Lung (tissue), 12 donors: ENCODE measurements around the gene TBC1D21. TPM values are rescaled to one million over a fixed set of nuclear protein-coding genes. Genes with fewer than 3 reads are reported as not detected.
A peak's percentile ranks its signal among the peaks of the same experiment; 100 is the strongest.

Experiments used
- ATAC-seq: fragments of 200-7000 bp; cut with Tn5 transposase; one replicate; pipeline ENCODE4 v1.9.1; 2020; ENCODE audit warnings: moderate number of reproducible peaks; ENCODE audit not compliant: insufficient read depth, low FRiP score
- DNase-seq, 3 donors: peaks; one replicate each; pipeline ENCODE4 v3.0.0-alpha.2; 2013 to 2017
- H3K27ac ChIP-seq, 2 donors: one replicate each; pipeline ENCODE4 v1.5.1; 2013; ENCODE audit warnings: mild to moderate bottlenecking in 2 of 2, moderate library complexity in 2 of 2, control low read depth in 1 of 2, inconsistent platforms in 1 of 2, low read depth in 1 of 2, low read length in 1 of 2
- H3K27me3 ChIP-seq, 3 donors: one replicate each; pipeline ENCODE4 v1.5.1; 2013; ENCODE audit warnings: low read length in 2 of 3; ENCODE audit not compliant: control insufficient read depth in 3 of 3, insufficient read depth in 3 of 3
- H3K36me3 ChIP-seq, 4 donors: one replicate each; pipeline ENCODE4 v1.5.1; 2013; ENCODE audit warnings: low read length in 4 of 4, mild to moderate bottlenecking in 1 of 4, moderate library complexity in 1 of 4; ENCODE audit not compliant: control insufficient read depth in 4 of 4, insufficient read depth in 4 of 4
- H3K4me1 ChIP-seq, 5 donors: one replicate each; pipeline ENCODE4 v1.5.1; 2013; ENCODE audit warnings: low read length in 5 of 5, mild to moderate bottlenecking in 2 of 5, moderate library complexity in 1 of 5; ENCODE audit not compliant: control insufficient read depth in 5 of 5, insufficient read depth in 5 of 5
- H3K4me3 ChIP-seq: one replicate; pipeline ENCODE4 v1.5.1; 2013; ENCODE audit warnings: mild to moderate bottlenecking, control low read depth, moderate library complexity
- H3K9ac ChIP-seq, 2 donors: one replicate each; pipeline ENCODE4 v1.5.1; 2013; ENCODE audit warnings: low read length in 2 of 2, control low read depth in 1 of 2; ENCODE audit not compliant: insufficient read depth in 1 of 2
- H3K9me3 ChIP-seq, 4 donors: one replicate each; pipeline ENCODE4 v1.5.1; 2013; ENCODE audit warnings: low read length in 3 of 4, mild to moderate bottlenecking in 1 of 4, moderate library complexity in 1 of 4; ENCODE audit not compliant: control insufficient read depth in 4 of 4, insufficient read depth in 3 of 4
- CTCF ChIP-seq: IDR thresholded peaks from 2 replicates; pipeline ENCODE4 v1.5.1; 2012; ENCODE audit warnings: mild to moderate bottlenecking; ENCODE audit errors: control extremely low read depth, extremely low read depth
- WGBS, 2 donors: extraction: QIAGEN DNeasy Blood & Tissue Kit; methylation state at CpG; one replicate each; pipeline ENCODE4 v1.1.7; 2013; 5-methylcytosine and 5-hydroxymethylcytosine counted together
- polyA plus RNA-seq, 2 donors: library from polyadenylated mRNA; stranded (reverse); fragments of 200-250 nt; gene quantifications; one replicate each; pipeline ENCODE4 v1.2.1, GENCODE V29; 2013
- total RNA-seq, 2 donors: library from RNA; depleted of rRNA in 1 of 2; stranded (reverse); fragments of >200 nt in 1 of 2; gene quantifications; one replicate each; pipeline ENCODE4 v1.2.1, GENCODE V29; 2014 to 2021
- donor health status: control.
- donor health status: control.
- donor health status: Bipolar disorder and iron deficiency.
- donor health status: healthy.
- donor health status: DM: yes; HTN: yes; CAD: no.

TBC1D21 gene
- total and polyA plus RNA-seq, 4 donors: not detected

DNA sequence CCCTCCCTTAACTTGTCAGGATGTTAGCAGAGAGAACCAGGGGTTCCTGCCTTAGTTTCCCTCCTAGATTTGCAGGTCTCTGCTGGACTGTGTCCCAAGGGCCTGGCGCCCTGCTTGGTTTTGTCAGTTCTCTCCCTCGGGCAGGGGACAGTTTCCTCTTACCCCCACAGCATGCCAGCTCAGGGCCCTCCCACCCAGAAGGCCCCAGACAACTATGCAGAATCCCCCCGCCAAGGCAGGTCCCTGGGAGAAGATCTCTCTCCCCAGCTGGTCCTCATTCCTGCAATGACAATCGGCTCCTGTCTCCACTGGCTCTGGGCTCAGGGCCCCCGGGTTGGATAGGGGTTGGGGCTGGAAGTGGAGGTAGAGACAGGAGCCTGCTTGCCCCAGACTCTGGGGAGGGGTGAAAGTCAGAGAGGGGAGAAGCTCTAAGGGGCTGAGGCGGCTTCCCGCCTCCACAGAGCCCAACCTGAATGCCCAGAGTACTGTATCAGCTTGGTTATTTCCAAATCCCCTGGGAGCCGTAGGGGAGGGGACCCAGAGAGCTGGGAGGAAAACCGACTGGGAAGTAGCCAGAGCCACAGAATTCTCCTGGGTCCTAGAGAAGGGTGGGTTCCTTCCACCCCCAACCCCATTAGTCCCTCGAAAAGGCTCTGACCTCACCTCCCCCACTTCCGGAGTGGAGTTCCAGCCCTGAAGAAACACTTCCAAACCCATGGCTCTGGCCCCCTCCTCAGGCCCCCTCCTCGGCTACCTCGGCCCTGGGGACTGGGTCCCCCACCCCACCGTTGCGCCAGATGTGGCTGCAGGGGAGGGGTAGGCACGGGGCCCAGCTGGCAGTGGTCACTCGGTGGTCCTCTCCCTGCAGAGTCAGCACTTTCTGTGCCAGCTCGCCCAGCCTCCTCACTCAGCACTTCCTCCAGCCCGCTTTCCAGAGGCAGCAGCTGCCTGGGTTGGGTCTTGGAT lies 49.1 kb downstream of the TBC1D21 start:
- WGBS, 2 donors: 23 to 38% methylated on average over 19 of the region's 19 CpGs
- ATAC-seq (no peak), DNase-seq (peak; percentile 94 to 98 (median 98))
- TF ChIP-seq CTCF: no peak
- H3K27ac ChIP-seq: peak overlapping the region; percentile 37 to 48
- H3K4me3 ChIP-seq: no peak overlapping the region
- H3K27me3 ChIP-seq: no peaks in the 10 kb centered on the region
- H3K36me3 ChIP-seq: no peaks in the 10 kb centered on the region
- peaks cover 17 to 53% (median 29%) of the 10 kb centered on the region in 5 donors for H3K4me1 ChIP-seq
- H3K9me3 ChIP-seq: no peaks in the 10 kb centered on the region
- H3K9ac ChIP-seq: peak overlapping the region in 1 of 2 donors; percentile 24

GRCh38 chr15:73923156-73923487 lies 49.8 kb downstream of the TBC1D21 start:
- WGBS, 2 donors: 67% methylated on average over 7 of the region's 7 CpGs
- no peak overlapping the region for H3K4me3 ChIP-seq
- TF ChIP-seq CTCF: no peak
- H3K27me3 ChIP-seq: no peaks in the 10 kb centered on the region
- H3K9ac ChIP-seq: peak overlapping the region in 1 of 2 donors; percentile 29
- no peak for ATAC-seq
- peaks cover 0 to 2% (median 0%) of the 10 kb centered on the region in 4 donors for H3K36me3 ChIP-seq
- no peak for DNase-seq
- peaks cover 17 to 57% (median 30%) of the 10 kb centered on the region in 5 donors for H3K4me1 ChIP-seq
- H3K27ac ChIP-seq: no peak overlapping the region
- no peaks in the 10 kb centered on the region for H3K9me3 ChIP-seq

GRCh38 chr15:73923488-73924164 lies 50.3 kb downstream of the TBC1D21 start:
- ATAC-seq: no peak
- H3K9me3 ChIP-seq: no peaks in the 10 kb centered on the region
- WGBS, 2 donors: 59 to 69% methylated on average over 6 of the region's 6 CpGs
- H3K36me3 ChIP-seq: peaks cover 0 to 5% (median 0%) of the 10 kb centered on the region in 4 donors
- peak overlapping the region; percentile 25 to 41 for H3K27ac ChIP-seq
- DNase-seq: peak in 1 of 3 donors; percentile 5
- peak overlapping the region in 1 of 2 donors; percentile 29 for H3K9ac ChIP-seq
- H3K4me3 ChIP-seq: no peak overlapping the region
- H3K4me1 ChIP-seq: peaks cover 17 to 62% (median 31%) of the 10 kb centered on the region in 5 donors
- H3K27me3 ChIP-seq: no peaks in the 10 kb centered on the region
- no peak for TF ChIP-seq CTCF
